HepG2 (cell line): ENCODE measurements around the gene MYL12B. TPM values are rescaled to one million over a fixed set of nuclear protein-coding genes. Genes with fewer than 3 reads are reported as not detected.

Source experiments
- DRAP1 ChIP-seq: IDR thresholded peaks from 2 replicates; pipeline ENCODE4 v1.6.1; 2016; ENCODE audit warnings: missing genetic modification reagents, missing compliant biosample characterization
- FUBP1 ChIP-seq: sonication (generic); formaldehyde crosslinking; IDR thresholded peaks from 2 replicates; pipeline ENCODE4 v1.5.1; 2020; ENCODE audit warnings: missing genetic modification reagents, mild to moderate bottlenecking, borderline replicate concordance
- HNRNPLL ChIP-seq: fragments of 200-400 bp; formaldehyde crosslinking; IDR thresholded peaks from 2 replicates; pipeline ENCODE4 v1.6.1; 2017; ENCODE audit warnings: mild to moderate bottlenecking, low read depth, low read length; ENCODE audit not compliant: poor library complexity, severe bottlenecking
- KDM1A ChIP-seq: IDR thresholded peaks from 2 replicates; pipeline ENCODE4 v1.6.1; 2016; ENCODE audit warnings: missing compliant biosample characterization
- MTF2 ChIP-seq: sonication (generic); formaldehyde crosslinking; IDR thresholded peaks from 2 replicates; pipeline ENCODE4 v1.5.0; 2020; ENCODE audit warnings: missing genetic modification reagents, borderline replicate concordance
- MXI1 ChIP-seq: IDR thresholded peaks from 3 replicates; pipeline ENCODE4 v1.6.1; 2012; ENCODE audit warnings: low read depth, low read length, inconsistent platforms, borderline replicate concordance
- NKX3-1 ChIP-seq: sonication (generic); formaldehyde crosslinking; IDR thresholded peaks from 2 replicates; pipeline ENCODE4 v1.5.0; 2020; ENCODE audit warnings: missing genetic modification reagents
- PLRG1 ChIP-seq: fragments of 450-650 bp; conservative IDR thresholded peaks from 2 replicates; pipeline ENCODE4 v1.6.1; 2016
- ZBTB43 ChIP-seq: sonication (generic); formaldehyde crosslinking; conservative IDR thresholded peaks from 2 replicates; pipeline ENCODE4 v1.4.0; 2020; ENCODE audit warnings: missing genetic modification reagents
- ZBTB44 ChIP-seq: sonication (generic); formaldehyde crosslinking; IDR thresholded peaks from 2 replicates; pipeline ENCODE4 v1.4.0; 2020; ENCODE audit warnings: missing genetic modification reagents
- ZKSCAN8 ChIP-seq: IDR thresholded peaks from 2 replicates; pipeline ENCODE4 v1.6.1; 2016; ENCODE audit warnings: borderline replicate concordance, missing genetic modification reagents, missing compliant biosample characterization
- ZNF136 ChIP-seq: sonication (generic); formaldehyde crosslinking; IDR thresholded peaks from 2 replicates; pipeline ENCODE4 v1.8.1; 2022; ENCODE audit warnings: low read depth, mild to moderate bottlenecking, moderate library complexity, missing genetic modification reagents
- ZNF3 ChIP-seq: IDR thresholded peaks from 2 replicates; pipeline ENCODE4 v1.7.0; 2017; ENCODE audit warnings: inconsistent platforms
- ZNF674 ChIP-seq: sonication (generic); formaldehyde crosslinking; IDR thresholded peaks from 2 replicates; pipeline ENCODE4 v1.5.0; 2020; ENCODE audit warnings: low read depth, mild to moderate bottlenecking, missing genetic modification reagents
- ZNF724P ChIP-seq: sonication (generic); formaldehyde crosslinking; IDR thresholded peaks from 2 replicates; pipeline ENCODE4 v1.8.0; 2022; ENCODE audit warnings: missing genetic modification reagents, borderline replicate concordance
- polyA plus RNA-seq, 8 experiments: library from polyadenylated mRNA; depleted of rRNA in 3 of 8; stranded (reverse) in 7 of 8; unstranded in 1 of 8; fragments of >200 nt; fragmentation: Illumina TruSeq in 4 of 8; extraction: Trizol in 4 of 8; gene quantifications; 2 replicates each; pipeline versions ENCODE4 v1.2.1 to v1.2.3, GENCODE V29; 2011 to 2016; ENCODE audit warnings: low read depth in 4 of 8, missing spikeins in 1 of 8, mixed read lengths in 1 of 8; ENCODE audit not compliant: insufficient read depth in 1 of 8
- total RNA-seq, 5 experiments: library from RNA; depleted of rRNA; stranded (reverse); fragments of >200 nt; fragmentation: Illumina TruSeq; extraction: Trizol; gene quantifications; 2 replicates each; pipeline ENCODE4 v1.2.3, GENCODE V29; 2016; ENCODE audit warnings: low read depth in 1 of 5
- TF ChIP-seq, protein P1 (sequence below): IDR thresholded peaks from 2 replicates; pipeline ENCODE4 v1.6.1; 2016; ENCODE audit warnings: low read depth, control low read depth
- TF ChIP-seq, protein P2 (sequence below): sonication (generic); formaldehyde crosslinking; IDR thresholded peaks from 2 replicates; pipeline ENCODE4 v1.4.0; 2020; ENCODE audit warnings: mild to moderate bottlenecking, missing genetic modification reagents
- TF ChIP-seq, protein P3 (sequence below): sonication (generic); formaldehyde crosslinking; IDR thresholded peaks from 2 replicates; pipeline ENCODE4 v1.5.0; 2020; ENCODE audit warnings: missing genetic modification reagents
- TF ChIP-seq, protein P4 (sequence below): IDR thresholded peaks from 2 replicates; pipeline ENCODE4 v1.6.1; 2016; ENCODE audit warnings: mild to moderate bottlenecking, missing biosample characterization, missing genetic modification reagents

MYL12B gene
- total and polyA plus RNA-seq, 2 of the 13 experiments (the other 11 are each of a cell fraction or from before 2014, with no cell fraction given): 265 to 340 TPM

DNA sequence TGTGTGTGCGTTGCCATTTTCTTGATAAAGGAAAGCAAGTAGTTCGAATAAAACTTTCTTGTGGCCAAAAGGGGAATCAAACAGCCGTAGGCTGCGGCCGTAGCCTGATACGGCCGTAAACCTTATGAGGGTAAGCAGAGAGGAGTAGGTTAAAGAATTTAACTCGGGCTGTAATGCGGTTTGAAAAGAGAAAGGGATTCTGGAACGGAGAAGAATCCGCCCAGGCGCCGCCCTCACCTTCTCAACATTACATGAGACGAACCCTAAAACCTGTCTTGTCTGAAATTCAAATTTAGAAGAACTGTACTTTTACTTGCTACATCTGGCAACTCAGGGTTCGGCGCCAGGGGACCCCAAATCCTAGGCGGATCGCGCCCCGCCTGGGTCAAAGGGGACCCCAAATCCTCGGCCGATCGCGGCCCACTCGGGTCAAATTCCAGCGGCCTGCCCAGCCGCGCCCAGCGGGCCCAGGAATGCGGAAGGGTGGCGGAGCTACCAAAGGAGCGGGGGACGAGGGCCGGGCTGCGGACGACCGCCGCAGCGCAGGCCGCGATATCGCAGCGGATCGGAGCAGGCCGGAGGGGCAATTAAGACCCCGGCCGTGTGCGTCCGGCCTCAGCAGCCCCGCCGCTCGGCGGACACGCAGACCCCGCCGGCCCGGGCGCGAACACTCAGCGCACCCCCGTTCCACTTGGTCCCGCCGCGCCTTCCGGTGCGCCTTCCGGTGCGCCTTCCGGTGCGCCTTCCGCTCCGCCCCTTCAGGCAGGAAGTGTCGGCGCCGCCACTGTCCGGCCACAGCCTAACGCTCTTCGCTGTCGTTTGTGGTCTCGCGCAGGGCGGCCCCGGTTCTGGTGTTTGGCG lies at the start of gene MYL12B (continued):
- TF ChIP-seq ZBTB43 (CRISPR knock-in tag) (no peak; the same call in 1 of the 2 replicates), ZBTB44 (no peak), ZNF674 (CRISPR knock-in tag) (no peak; the same call in 1 of the 2 replicates), KDM1A (CRISPR knock-in tag) (no peak), DRAP1 (0 out of 2 replicates have a peak, but pooled peaks have one; percentile 30), FUBP1 (no peak), MXI1 (0 out of 3 replicates have a peak, but pooled peaks have one; percentile 9), MTF2 (0 out of 2 replicates have a peak, but pooled peaks have one; percentile 22), HNRNPLL (peak; percentile 60), ZKSCAN8 (CRISPR knock-in tag) (no peak), ZNF3 (no peak), ZNF724P (CRISPR knock-in tag) (peak; percentile 77), PLRG1 (no peak), ZNF136 (CRISPR knock-in tag) (no peak), NKX3-1 (peak; percentile 19; the same call in 1 of the 2 replicates)
- TF ChIP-seq, protein P1, sequence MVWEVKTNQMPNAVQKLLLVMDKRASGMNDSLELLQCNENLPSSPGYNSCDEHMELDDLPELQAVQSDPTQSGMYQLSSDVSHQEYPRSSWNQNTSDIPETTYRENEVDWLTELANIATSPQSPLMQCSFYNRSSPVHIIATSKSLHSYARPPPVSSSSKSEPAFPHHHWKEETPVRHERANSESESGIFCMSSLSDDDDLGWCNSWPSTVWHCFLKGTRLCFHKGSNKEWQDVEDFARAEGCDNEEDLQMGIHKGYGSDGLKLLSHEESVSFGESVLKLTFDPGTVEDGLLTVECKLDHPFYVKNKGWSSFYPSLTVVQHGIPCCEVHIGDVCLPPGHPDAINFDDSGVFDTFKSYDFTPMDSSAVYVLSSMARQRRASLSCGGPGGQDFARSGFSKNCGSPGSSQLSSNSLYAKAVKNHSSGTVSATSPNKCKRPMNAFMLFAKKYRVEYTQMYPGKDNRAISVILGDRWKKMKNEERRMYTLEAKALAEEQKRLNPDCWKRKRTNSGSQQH (CRISPR knock-in tag): no peak
- TF ChIP-seq, protein P2, sequence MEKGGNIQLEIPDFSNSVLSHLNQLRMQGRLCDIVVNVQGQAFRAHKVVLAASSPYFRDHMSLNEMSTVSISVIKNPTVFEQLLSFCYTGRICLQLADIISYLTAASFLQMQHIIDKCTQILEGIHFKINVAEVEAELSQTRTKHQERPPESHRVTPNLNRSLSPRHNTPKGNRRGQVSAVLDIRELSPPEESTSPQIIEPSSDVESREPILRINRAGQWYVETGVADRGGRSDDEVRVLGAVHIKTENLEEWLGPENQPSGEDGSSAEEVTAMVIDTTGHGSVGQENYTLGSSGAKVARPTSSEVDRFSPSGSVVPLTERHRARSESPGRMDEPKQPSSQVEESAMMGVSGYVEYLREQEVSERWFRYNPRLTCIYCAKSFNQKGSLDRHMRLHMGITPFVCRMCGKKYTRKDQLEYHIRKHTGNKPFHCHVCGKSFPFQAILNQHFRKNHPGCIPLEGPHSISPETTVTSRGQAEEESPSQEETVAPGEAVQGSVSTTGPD: no peak
- TF ChIP-seq, protein P3, sequence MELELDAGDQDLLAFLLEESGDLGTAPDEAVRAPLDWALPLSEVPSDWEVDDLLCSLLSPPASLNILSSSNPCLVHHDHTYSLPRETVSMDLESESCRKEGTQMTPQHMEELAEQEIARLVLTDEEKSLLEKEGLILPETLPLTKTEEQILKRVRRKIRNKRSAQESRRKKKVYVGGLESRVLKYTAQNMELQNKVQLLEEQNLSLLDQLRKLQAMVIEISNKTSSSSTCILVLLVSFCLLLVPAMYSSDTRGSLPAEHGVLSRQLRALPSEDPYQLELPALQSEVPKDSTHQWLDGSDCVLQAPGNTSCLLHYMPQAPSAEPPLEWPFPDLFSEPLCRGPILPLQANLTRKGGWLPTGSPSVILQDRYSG (CRISPR knock-in tag): no peak
- TF ChIP-seq, protein P4, sequence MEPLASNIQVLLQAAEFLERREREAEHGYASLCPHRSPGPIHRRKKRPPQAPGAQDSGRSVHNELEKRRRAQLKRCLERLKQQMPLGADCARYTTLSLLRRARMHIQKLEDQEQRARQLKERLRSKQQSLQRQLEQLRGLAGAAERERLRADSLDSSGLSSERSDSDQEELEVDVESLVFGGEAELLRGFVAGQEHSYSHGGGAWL (CRISPR knock-in tag): peak; percentile 54
